ENCODE results near the gene SEC14L1.

- TF ChIP-seq CTCF (IDR thresholded peaks at IDR 0.05; ENCODE audit: poor library complexity) (no peak), EZH2 (IDR thresholded peaks at IDR 0.05; ENCODE audit: borderline replicate concordance) (no peak)
Measured at GRCh38 chr17:77196251-77196650, 55.5 kb downstream of the SEC14L1 start.

All from hepatocyte (in vitro differentiated cells).